Measurements from ENCODE around the gene CEP112.
A peak's percentile ranks its signal among the peaks of the same experiment; 100 is the strongest.

CEP112 gene

DNA sequence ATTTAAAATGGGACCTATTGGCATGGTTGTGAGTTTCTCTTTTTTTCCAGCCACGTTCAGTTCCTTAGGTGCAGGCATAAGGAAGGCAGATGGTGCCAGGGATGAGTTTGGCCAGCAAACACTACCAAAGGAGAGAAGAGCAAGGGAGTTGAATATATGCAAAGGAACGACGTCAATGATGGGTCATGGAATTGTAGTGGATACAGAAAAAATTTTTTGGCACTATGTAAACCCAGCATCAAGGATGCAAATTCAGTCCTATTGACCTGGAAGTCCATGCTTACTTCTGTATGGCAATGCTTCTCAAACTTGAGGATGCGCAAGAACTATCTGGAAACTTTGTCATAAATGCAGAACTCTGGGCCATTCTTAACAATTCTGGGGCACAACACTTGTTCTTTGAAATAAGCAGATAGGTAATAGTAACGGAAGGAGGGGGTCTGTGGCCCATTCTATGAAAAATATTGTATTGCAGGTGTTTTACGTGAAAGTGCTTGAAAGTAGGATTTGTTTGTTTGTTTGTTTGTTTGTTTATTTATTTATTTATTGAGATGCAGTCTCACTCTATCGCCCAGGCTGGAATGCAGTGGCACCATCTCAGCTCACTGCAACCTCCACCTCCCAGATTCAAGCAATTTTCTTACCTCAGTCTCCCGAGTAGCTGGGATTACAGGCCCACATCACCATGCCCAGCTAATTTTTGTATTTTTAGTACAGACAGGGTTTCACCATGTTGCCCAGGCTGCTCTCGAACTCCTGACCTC is 19.3 kb upstream of the CEP112 start:
- Histone ChIP-seq H3K27me3 (ENCODE audit: control insufficient read depth in 1 of 2, insufficient read depth in 2 of 2, low read length in 2 of 2) (no peaks in the 10 kb centered on the region), H3K36me3 (ENCODE audit: control insufficient read depth in 1 of 2, insufficient read depth in 2 of 2, low read length in 2 of 2) (no peaks in the 10 kb centered on the region), H3K4me1 (ENCODE audit: control insufficient read depth in 1 of 2, insufficient read depth in 2 of 2, low read length in 2 of 2) (no peaks in the 10 kb centered on the region), H3K4me3 (ENCODE audit: low read depth in 1 of 2, low read length in 2 of 2) (no peak overlapping the region), H3K9me3 (ENCODE audit: control insufficient read depth in 1 of 2, low read length in 2 of 2) (no peaks in the 10 kb centered on the region), H3K27ac (ENCODE audit: low read depth, low read length) (no peak overlapping the region), H3K9ac (ENCODE audit: low read depth in 1 of 2, low read length in 2 of 2) (no peak overlapping the region)

DNA sequence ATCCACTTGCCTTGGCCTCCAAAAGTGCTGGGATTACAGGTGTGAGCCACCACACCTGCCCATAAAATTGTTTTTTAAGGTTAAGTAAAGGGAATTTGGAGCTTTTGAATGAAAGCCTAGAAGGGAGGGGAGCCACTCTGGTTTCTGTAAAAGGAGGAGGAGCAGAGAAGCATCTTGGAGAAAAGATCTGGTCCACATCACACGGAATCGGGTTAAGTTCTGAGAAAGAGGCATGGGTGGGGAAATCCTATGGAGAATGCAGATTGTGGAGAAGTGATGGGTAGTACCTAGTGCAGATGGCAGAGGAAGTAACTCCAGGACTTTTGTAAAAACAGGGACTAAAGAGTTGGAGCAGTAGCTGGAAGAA is 18.3 kb upstream of the CEP112 start:
- Histone ChIP-seq H3K27me3 (ENCODE audit: control insufficient read depth in 1 of 2, insufficient read depth in 2 of 2, low read length in 2 of 2) (no peaks in the 10 kb centered on the region), H3K4me1 (ENCODE audit: control insufficient read depth in 1 of 2, insufficient read depth in 2 of 2, low read length in 2 of 2) (no peaks in the 10 kb centered on the region), H3K9me3 (ENCODE audit: control insufficient read depth in 1 of 2, low read length in 2 of 2) (no peaks in the 10 kb centered on the region), H3K9ac (ENCODE audit: low read depth in 1 of 2, low read length in 2 of 2) (no peak overlapping the region), H3K4me3 (ENCODE audit: low read depth in 1 of 2, low read length in 2 of 2) (no peak overlapping the region), H3K36me3 (ENCODE audit: control insufficient read depth in 1 of 2, insufficient read depth in 2 of 2, low read length in 2 of 2) (no peaks in the 10 kb centered on the region), H3K27ac (ENCODE audit: low read depth, low read length) (no peak overlapping the region)

DNA sequence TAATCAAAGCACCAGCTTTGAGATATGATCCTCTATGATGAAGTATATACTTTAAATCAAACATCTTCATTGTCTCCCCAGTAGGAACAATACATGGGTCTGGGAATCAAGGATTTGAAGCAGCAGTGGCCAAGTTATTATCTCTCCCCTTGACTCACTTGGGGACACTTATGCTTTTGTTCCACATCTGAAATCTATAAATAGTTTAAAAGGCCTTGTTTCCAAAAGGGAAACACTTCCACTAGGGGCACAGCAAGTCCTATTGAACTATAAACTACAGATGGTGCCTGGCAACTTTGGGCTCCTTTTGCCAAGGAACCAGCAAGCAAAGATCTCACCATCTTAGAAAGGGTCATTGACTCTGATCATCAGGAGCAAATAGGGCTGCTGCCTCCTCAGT is 16.0 kb upstream of the CEP112 start:
- no peak overlapping the region for H3K9ac ChIP-seq (ENCODE audit: low read depth in 1 of 2, low read length in 2 of 2)
- no peaks in the 10 kb centered on the region for H3K36me3 ChIP-seq (ENCODE audit: control insufficient read depth in 1 of 2, insufficient read depth in 2 of 2, low read length in 2 of 2)
- H3K4me3 ChIP-seq (ENCODE audit: low read depth in 1 of 2, low read length in 2 of 2) = no peak overlapping the region
- H3K9me3 ChIP-seq (ENCODE audit: control insufficient read depth in 1 of 2, low read length in 2 of 2) = no peaks in the 10 kb centered on the region
- no peaks in the 10 kb centered on the region for H3K27me3 ChIP-seq (ENCODE audit: control insufficient read depth in 1 of 2, insufficient read depth in 2 of 2, low read length in 2 of 2)
- no peaks in the 10 kb centered on the region for H3K4me1 ChIP-seq (ENCODE audit: control insufficient read depth in 1 of 2, insufficient read depth in 2 of 2, low read length in 2 of 2)
- H3K27ac ChIP-seq (ENCODE audit: low read depth, low read length) = no peak overlapping the region

DNA sequence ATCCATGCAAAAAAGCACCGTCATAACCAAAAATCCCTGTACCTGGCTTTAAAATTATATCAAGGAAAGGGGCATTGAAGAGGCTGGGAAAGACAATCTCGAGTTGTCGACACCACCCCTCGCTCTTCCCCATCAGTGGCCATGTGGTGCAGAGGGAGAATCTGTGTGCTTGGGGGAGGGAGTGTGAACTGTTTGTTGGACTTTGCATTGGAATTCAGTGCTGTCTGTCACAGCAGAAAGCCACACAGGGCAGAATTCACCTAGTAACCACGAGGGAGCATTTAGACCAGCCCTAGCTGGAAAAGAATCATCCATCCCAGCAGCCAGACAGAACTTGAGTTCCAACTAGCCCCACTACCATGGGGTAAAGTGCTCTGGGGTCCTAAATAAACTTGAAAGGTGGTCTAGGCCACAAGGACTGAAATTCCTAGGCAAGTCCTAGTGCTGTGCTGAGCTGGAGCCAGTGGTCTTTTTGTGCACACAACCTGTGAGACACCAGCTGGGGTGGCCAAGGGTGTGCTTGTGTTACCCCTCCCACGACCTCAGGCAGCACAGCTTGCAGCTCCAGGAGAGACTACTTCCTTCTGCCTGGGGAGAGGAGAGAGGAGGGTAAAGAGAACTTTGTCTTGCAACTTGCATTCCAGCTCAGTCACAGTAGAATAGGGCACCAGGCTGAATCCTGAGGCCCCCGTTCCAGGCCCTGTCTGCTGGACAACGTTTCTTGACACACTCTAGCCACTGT is 11.5 kb upstream of the CEP112 start:
- Histone ChIP-seq H3K27me3 (ENCODE audit: control insufficient read depth in 1 of 2, insufficient read depth in 2 of 2, low read length in 2 of 2) (no peaks in the 10 kb centered on the region), H3K27ac (ENCODE audit: low read depth, low read length) (no peak overlapping the region), H3K36me3 (ENCODE audit: control insufficient read depth in 1 of 2, insufficient read depth in 2 of 2, low read length in 2 of 2) (no peaks in the 10 kb centered on the region), H3K9ac (ENCODE audit: low read depth in 1 of 2, low read length in 2 of 2) (no peak overlapping the region), H3K4me3 (ENCODE audit: low read depth in 1 of 2, low read length in 2 of 2) (no peak overlapping the region), H3K4me1 (ENCODE audit: control insufficient read depth in 1 of 2, insufficient read depth in 2 of 2, low read length in 2 of 2) (peaks cover 0 to 6% of the 10 kb centered on the region in 2 donors), H3K9me3 (ENCODE audit: control insufficient read depth in 1 of 2, low read length in 2 of 2) (no peaks in the 10 kb centered on the region)

DNA sequence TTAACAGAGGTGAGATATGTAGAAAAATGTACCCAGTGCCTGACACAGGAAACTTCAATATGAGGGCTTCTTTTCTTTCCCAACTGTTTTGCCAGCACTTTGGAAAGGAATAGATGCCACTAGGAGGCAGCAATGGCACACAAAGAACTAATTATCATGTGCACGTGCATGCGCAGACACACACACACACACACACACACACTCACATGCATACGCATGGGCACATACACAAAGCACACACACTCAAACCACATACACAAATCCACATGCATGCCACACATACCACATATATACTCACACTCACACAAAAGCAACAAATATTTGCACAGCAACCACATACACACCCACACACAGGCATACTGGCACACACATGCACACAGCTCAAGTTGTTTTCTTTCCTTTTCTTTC is 8.8 kb upstream of the CEP112 start:
- Histone ChIP-seq H3K4me1 (ENCODE audit: control insufficient read depth in 1 of 2, insufficient read depth in 2 of 2, low read length in 2 of 2) (peaks cover 0 to 6% of the 10 kb centered on the region in 2 donors), H3K27ac (ENCODE audit: low read depth, low read length) (no peak overlapping the region), H3K27me3 (ENCODE audit: control insufficient read depth in 1 of 2, insufficient read depth in 2 of 2, low read length in 2 of 2) (no peaks in the 10 kb centered on the region), H3K9ac (ENCODE audit: low read depth in 1 of 2, low read length in 2 of 2) (no peak overlapping the region), H3K36me3 (ENCODE audit: control insufficient read depth in 1 of 2, insufficient read depth in 2 of 2, low read length in 2 of 2) (no peaks in the 10 kb centered on the region), H3K4me3 (ENCODE audit: low read depth in 1 of 2, low read length in 2 of 2) (no peak overlapping the region), H3K9me3 (ENCODE audit: control insufficient read depth in 1 of 2, low read length in 2 of 2) (no peaks in the 10 kb centered on the region)

DNA sequence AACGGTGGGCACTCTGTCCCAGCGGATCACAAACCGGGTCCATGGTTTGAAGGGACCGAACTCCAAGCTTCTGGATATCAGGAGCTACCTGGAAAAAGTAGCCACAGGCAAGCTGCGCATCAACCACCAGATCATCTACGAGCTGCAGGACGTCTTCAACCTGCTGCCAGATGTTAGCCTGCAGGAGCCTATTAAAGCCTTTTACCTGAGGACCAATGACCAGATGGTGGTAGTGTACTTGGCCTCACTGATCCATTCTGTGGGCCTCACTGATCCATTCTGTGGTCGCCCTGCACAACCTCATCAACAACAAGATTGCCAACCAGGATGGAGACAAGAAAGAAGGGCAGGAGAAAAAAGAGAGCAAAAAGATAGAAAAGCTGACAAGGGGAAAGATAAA is 6.3 kb upstream of the CEP112 start:
- Histone ChIP-seq H3K27me3 (ENCODE audit: control insufficient read depth in 1 of 2, insufficient read depth in 2 of 2, low read length in 2 of 2) (peaks cover 0 to 3% of the 10 kb centered on the region in 2 donors), H3K4me3 (ENCODE audit: low read depth in 1 of 2, low read length in 2 of 2) (no peak overlapping the region), H3K36me3 (ENCODE audit: control insufficient read depth in 1 of 2, insufficient read depth in 2 of 2, low read length in 2 of 2) (no peaks in the 10 kb centered on the region), H3K4me1 (ENCODE audit: control insufficient read depth in 1 of 2, insufficient read depth in 2 of 2, low read length in 2 of 2) (peaks cover 0 to 6% of the 10 kb centered on the region in 2 donors), H3K27ac (ENCODE audit: low read depth, low read length) (no peak overlapping the region), H3K9ac (ENCODE audit: low read depth in 1 of 2, low read length in 2 of 2) (no peak overlapping the region), H3K9me3 (ENCODE audit: control insufficient read depth in 1 of 2, low read length in 2 of 2) (no peaks in the 10 kb centered on the region)

DNA sequence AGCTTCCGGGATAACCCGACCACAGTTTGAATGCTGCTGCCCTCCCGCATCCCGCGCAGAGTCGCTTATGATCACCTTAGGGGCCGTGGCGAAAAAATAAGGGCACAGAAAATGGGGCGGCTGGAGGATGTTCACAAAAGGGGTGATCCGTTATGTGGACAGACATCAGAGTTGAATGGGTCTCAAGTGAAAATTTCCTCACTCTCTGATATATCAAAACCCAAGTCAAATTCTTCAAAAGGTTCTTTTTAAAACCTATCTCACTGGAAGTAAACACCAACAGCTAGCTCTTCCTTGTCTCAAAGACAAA is 400 bp upstream of the CEP112 start:
- H3K9ac ChIP-seq (ENCODE audit: low read depth in 1 of 2, low read length in 2 of 2) = no peak overlapping the region
- H3K4me1 ChIP-seq (ENCODE audit: control insufficient read depth in 1 of 2, insufficient read depth in 2 of 2, low read length in 2 of 2) = peaks cover 0 to 8% of the 10 kb centered on the region in 2 donors
- no peak overlapping the region for H3K27ac ChIP-seq (ENCODE audit: low read depth, low read length)
- H3K36me3 ChIP-seq (ENCODE audit: control insufficient read depth in 1 of 2, insufficient read depth in 2 of 2, low read length in 2 of 2) = no peaks in the 10 kb centered on the region
- peaks cover 0 to 3% of the 10 kb centered on the region in 2 donors for H3K27me3 ChIP-seq (ENCODE audit: control insufficient read depth in 1 of 2, insufficient read depth in 2 of 2, low read length in 2 of 2)
- H3K9me3 ChIP-seq (ENCODE audit: control insufficient read depth in 1 of 2, low read length in 2 of 2) = no peaks in the 10 kb centered on the region
- H3K4me3 ChIP-seq (ENCODE audit: low read depth in 1 of 2, low read length in 2 of 2) = peak overlapping the region; percentile 68 to 69

DNA sequence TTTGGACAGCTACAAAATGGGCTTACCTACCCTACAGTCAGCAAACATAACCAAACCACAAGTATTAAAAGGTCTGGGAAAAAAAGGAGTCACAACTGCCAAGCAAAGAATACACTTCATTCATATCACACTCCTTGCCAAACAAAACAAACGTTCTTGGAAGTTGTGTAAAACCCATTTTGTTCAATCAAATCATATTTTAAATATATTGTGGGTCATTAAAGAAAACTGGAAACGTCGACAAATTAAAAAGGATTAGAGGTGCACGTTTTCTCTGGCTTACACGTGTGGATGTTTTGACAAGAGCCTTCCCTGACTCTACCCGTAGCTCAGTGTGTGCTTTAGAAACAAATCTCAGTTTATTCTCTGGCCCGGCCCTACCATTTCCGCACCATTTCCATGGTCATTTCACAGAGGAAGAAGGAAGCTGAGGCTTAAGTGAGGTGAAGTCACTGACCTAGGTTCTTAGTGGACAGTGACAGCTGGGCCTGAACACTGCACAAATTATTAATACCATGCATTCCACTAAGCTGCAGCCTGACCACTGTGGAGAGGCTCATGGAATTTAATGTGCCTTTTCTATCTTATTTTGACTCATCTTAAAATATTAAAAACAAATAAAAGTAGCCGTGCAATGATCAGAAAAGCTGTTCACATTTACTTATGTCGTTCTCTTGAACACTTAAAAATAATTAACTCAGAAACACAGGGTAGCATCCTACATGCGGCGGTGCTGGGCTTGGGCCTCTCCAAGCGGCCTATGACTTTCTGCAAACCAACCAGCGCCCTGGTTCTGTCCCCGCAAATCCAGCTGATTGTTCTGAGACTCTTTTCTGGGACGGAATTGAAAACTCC is 968 bp downstream of the CEP112 start:
- Histone ChIP-seq H3K9ac (ENCODE audit: low read depth in 1 of 2, low read length in 2 of 2) (peak overlapping the region; percentile 55 to 66), H3K36me3 (ENCODE audit: control insufficient read depth in 1 of 2, insufficient read depth in 2 of 2, low read length in 2 of 2) (no peaks in the 10 kb centered on the region), H3K27me3 (ENCODE audit: control insufficient read depth in 1 of 2, insufficient read depth in 2 of 2, low read length in 2 of 2) (peaks cover 0 to 3% of the 10 kb centered on the region in 2 donors), H3K27ac (ENCODE audit: low read depth, low read length) (no peak overlapping the region), H3K9me3 (ENCODE audit: control insufficient read depth in 1 of 2, low read length in 2 of 2) (no peaks in the 10 kb centered on the region), H3K4me1 (ENCODE audit: control insufficient read depth in 1 of 2, insufficient read depth in 2 of 2, low read length in 2 of 2) (peaks cover 0 to 8% of the 10 kb centered on the region in 2 donors), H3K4me3 (ENCODE audit: low read depth in 1 of 2, low read length in 2 of 2) (peak overlapping the region; percentile 68 to 69)

DNA sequence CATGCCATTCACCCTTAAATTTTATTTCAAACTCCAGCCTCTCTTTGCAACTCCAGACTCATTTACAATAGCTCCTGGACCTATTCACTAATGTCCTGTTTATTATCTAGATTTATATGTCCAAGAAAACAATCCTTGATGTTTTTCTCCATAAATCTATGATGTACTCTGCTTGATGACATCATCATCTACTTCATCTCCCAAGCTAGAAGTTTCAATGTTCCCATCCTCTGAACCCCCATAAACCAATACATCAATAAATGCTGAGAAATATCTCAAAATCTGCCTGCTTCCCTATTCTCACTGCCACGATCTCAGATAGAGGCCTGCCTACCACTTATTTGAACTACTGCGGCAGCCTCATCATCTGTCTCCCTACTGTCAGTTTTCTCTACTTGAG is 4.2 kb downstream of the CEP112 start:
- Histone ChIP-seq H3K4me1 (ENCODE audit: control insufficient read depth in 1 of 2, insufficient read depth in 2 of 2, low read length in 2 of 2) (peaks cover 0 to 8% of the 10 kb centered on the region in 2 donors), H3K9me3 (ENCODE audit: control insufficient read depth in 1 of 2, low read length in 2 of 2) (no peaks in the 10 kb centered on the region)

DNA sequence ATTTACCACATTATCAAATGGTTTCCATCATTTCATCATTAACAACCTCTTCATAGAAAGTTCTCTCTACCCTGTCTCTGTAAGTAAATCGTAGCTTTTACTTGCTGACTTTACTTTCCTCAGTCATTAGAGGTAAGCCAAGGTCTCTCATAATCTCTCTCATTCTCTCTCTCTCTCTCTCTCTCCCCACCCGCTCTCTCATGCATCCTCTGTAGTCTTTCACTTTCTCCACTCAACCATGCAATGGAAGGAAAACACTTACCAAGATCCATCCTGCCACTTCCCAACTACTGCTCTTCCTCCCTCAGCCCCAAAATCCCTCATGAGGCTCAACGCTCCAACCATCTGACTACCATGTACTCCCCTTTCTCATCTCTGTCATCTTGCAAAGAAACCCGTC is 6.1 kb downstream of the CEP112 start:
- H3K4me1 ChIP-seq (ENCODE audit: control insufficient read depth in 1 of 2, insufficient read depth in 2 of 2, low read length in 2 of 2) = peaks cover 0 to 4% of the 10 kb centered on the region in 2 donors
- no peaks in the 10 kb centered on the region for H3K27me3 ChIP-seq (ENCODE audit: control insufficient read depth in 1 of 2, insufficient read depth in 2 of 2, low read length in 2 of 2)
- no peaks in the 10 kb centered on the region for H3K9me3 ChIP-seq (ENCODE audit: control insufficient read depth in 1 of 2, low read length in 2 of 2)
- no peak overlapping the region for H3K27ac ChIP-seq (ENCODE audit: low read depth, low read length)
- no peaks in the 10 kb centered on the region for H3K36me3 ChIP-seq (ENCODE audit: control insufficient read depth in 1 of 2, insufficient read depth in 2 of 2, low read length in 2 of 2)
- no peak overlapping the region for H3K4me3 ChIP-seq (ENCODE audit: low read depth in 1 of 2, low read length in 2 of 2)
- H3K9ac ChIP-seq (ENCODE audit: low read depth in 1 of 2, low read length in 2 of 2) = no peak overlapping the region

More for the DNA sequence above, 4.2 kb downstream of the CEP112 start:
- Histone ChIP-seq H3K27ac (ENCODE audit: low read depth, low read length) (no peak overlapping the region), H3K36me3 (ENCODE audit: control insufficient read depth in 1 of 2, insufficient read depth in 2 of 2, low read length in 2 of 2) (no peaks in the 10 kb centered on the region), H3K4me3 (ENCODE audit: low read depth in 1 of 2, low read length in 2 of 2) (no peak overlapping the region), H3K9ac (ENCODE audit: low read depth in 1 of 2, low read length in 2 of 2) (no peak overlapping the region), H3K27me3 (ENCODE audit: control insufficient read depth in 1 of 2, insufficient read depth in 2 of 2, low read length in 2 of 2) (no peaks in the 10 kb centered on the region)

All from duodenal mucosa (tissue), 2 donors.